Kidney (tissue), 22 donors: Measurements from ENCODE around the gene YAE1. TPM values are rescaled to one million over a fixed set of nuclear protein-coding genes. Genes with fewer than 3 reads are reported as not detected.

Experiments used
- DNase-seq, 5 donors: peaks; one replicate each; pipeline ENCODE4 v3.0.0-alpha.2; 2013 to 2020
- FAIRE-seq: peaks from 2 replicates; lab custom pipeline; 2012; peaks lifted over from hg19 to GRCh38; lab: Jason Lieb, UNC
- H3K27ac ChIP-seq, 2 donors: one replicate each; pipeline ENCODE4 v1.7.0; 2013; ENCODE audit warnings: low read depth in 2 of 2, low read length in 2 of 2, inconsistent platforms in 1 of 2
- H3K27me3 ChIP-seq: one replicate; pipeline ENCODE4 v1.7.1; 2013; ENCODE audit warnings: low read length, inconsistent platforms; ENCODE audit not compliant: control insufficient read depth, insufficient read depth
- H3K36me3 ChIP-seq, 3 donors: one replicate each; pipeline versions ENCODE4 v1.7.0 to v1.7.1; 2013; ENCODE audit warnings: low read length in 3 of 3, control low read depth in 1 of 3, inconsistent platforms in 1 of 3; ENCODE audit not compliant: insufficient read depth in 3 of 3, control insufficient read depth in 2 of 3
- H3K4me1 ChIP-seq, 3 donors: one replicate each; pipeline versions ENCODE4 v1.7.0 to v1.7.1; 2013; ENCODE audit warnings: low read length in 3 of 3, inconsistent platforms in 1 of 3, low read depth in 1 of 3; ENCODE audit not compliant: control insufficient read depth in 2 of 3, insufficient read depth in 2 of 3
- H3K4me3 ChIP-seq, 3 donors: one replicate each; pipeline versions ENCODE4 v1.7.0 to v1.8.1; 2013; ENCODE audit warnings: low read length in 3 of 3, control low read depth in 1 of 3, inconsistent platforms in 1 of 3
- H3K9ac ChIP-seq, 3 donors: one replicate each; pipeline versions ENCODE4 v1.7.0 to v1.7.1; 2013; ENCODE audit warnings: low read length in 3 of 3, control low read depth in 1 of 3, inconsistent platforms in 1 of 3
- H3K9me3 ChIP-seq, 3 donors: one replicate each; pipeline versions ENCODE4 v1.7.0 to v1.7.1; 2013; ENCODE audit warnings: low read length in 3 of 3, control low read depth in 1 of 3, inconsistent platforms in 1 of 3; ENCODE audit not compliant: control insufficient read depth in 2 of 3, insufficient read depth in 1 of 3
- CTCF ChIP-seq: IDR thresholded peaks from 3 replicates; pipeline ENCODE4 v1.5.1; 2012; ENCODE audit warnings: mild to moderate bottlenecking, moderate library complexity, borderline replicate concordance; ENCODE audit not compliant: insufficient read depth; ENCODE audit errors: extremely low read depth
- intact Hi-C: fragments of 100-400 bp; cut with DNase I; formaldehyde crosslinking; loops from one replicate; pipeline ENCODE4 v1.11.1; 2022
- long read RNA-seq, 10 donors: library from polyadenylated mRNA in 1 of 10; unstranded in 1 of 10; transcript quantifications; one replicate each; pipeline ENCODE4 v2.0.0 and lab custom pipeline, GENCODE V29; 2021 to 2026
- polyA plus RNA-seq: library from polyadenylated mRNA; stranded (reverse); fragments of 350-450 nt; fragmentation: Illumina TruSeq; extraction: RNeasy Lipid Tissue Mini Kit (QIAGEN cat#74804); gene quantifications from one replicate; pipeline ENCODE4 v1.2.3, GENCODE V29; 2014; ENCODE audit warnings: low read depth, low replicate concordance; ENCODE audit not compliant: insufficient read depth
- total RNA-seq: library from RNA; stranded (reverse); fragmentation: NEBNext Ultra II Directional; extraction: Animal tissue kit (Norgen Biotek cat#: 25700); gene quantifications from one replicate; pipeline ENCODE4 v1.2.1, GENCODE V29; 2021
- donor health status: control.
- donor health status: control.
- donor health status: control.
- donor health status: control.
- donor health status: control.
- donor health status: DM: yes; HTN: yes; CAD: no.
- donor health status: Normal renal cell carcinoma (clear cell type).

The YAE1 gene, protein sequence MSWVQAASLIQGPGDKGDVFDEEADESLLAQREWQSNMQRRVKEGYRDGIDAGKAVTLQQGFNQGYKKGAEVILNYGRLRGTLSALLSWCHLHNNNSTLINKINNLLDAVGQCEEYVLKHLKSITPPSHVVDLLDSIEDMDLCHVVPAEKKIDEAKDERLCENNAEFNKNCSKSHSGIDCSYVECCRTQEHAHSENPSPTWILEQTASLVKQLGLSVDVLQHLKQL
- total RNA-seq (19.7 TPM), polyA plus RNA-seq (25.0 TPM)
- long read RNA-seq, donor 1, transcript YAE1-201 (3 exons, 899 nt) = major isoform, 7 of 14 reads
- long read RNA-seq, donor 1, partial matches to known transcripts = 5 of 14 reads
- long read RNA-seq, donor 1, other reads (novel, unspliced or antisense) = 0 of 14 reads
- long read RNA-seq, donor 2, transcript YAE1-201 (3 exons, 899 nt) = major isoform, 9 of 12 reads
- long read RNA-seq, donor 2, partial matches to known transcripts = 0 of 12 reads
- long read RNA-seq, donor 2, other reads (novel, unspliced or antisense) = 0 of 12 reads
- long read RNA-seq, donor 3, transcript YAE1-201 (3 exons, 899 nt) = major isoform, 19 of 33 reads
- long read RNA-seq, donor 3, transcript YAE1-205 (2 exons, 660 nt) = minor isoform, 7 of 33 reads
- long read RNA-seq, donor 3, partial matches to known transcripts = 5 of 33 reads
- long read RNA-seq, donor 3, other reads (novel, unspliced or antisense) = 0 of 33 reads
- long read RNA-seq, donor 4, transcript YAE1-201 (3 exons, 899 nt) = major isoform, 15 of 17 reads
- long read RNA-seq, donor 4, partial matches to known transcripts = 0 of 17 reads
- long read RNA-seq, donor 4, other reads (novel, unspliced or antisense) = 0 of 17 reads
- long read RNA-seq, donor 5, partial matches to known transcripts = 0 of 3 reads
- long read RNA-seq, donor 5, other reads (novel, unspliced or antisense) = 0 of 3 reads
- long read RNA-seq, donor 6, transcript YAE1-201 (3 exons, 899 nt) = major isoform, 29 of 31 reads
- long read RNA-seq, donor 6, partial matches to known transcripts = 0 of 31 reads
- long read RNA-seq, donor 6, other reads (novel, unspliced or antisense) = 0 of 31 reads
- long read RNA-seq, donor 7, transcript YAE1-201 (3 exons, 899 nt) = major isoform, 6 of 9 reads
- long read RNA-seq, donor 7, partial matches to known transcripts = 0 of 9 reads
- long read RNA-seq, donor 7, other reads (novel, unspliced or antisense) = 3 of 9 reads
- long read RNA-seq, donor 8, transcript YAE1-205 (2 exons, 660 nt) = minor isoform, 5 of 25 reads
- long read RNA-seq, donor 8, transcript YAE1-201 (3 exons, 899 nt) = major isoform, 15 of 25 reads
- long read RNA-seq, donor 8, partial matches to known transcripts = 0 of 25 reads
- long read RNA-seq, donor 8, other reads (novel, unspliced or antisense) = 0 of 25 reads
- long read RNA-seq, donor 9, transcript YAE1-201 (3 exons, 899 nt) = major isoform, 11 of 15 reads
- long read RNA-seq, donor 9, partial matches to known transcripts = 0 of 15 reads
- long read RNA-seq, donor 9, other reads (novel, unspliced or antisense) = 0 of 15 reads
- long read RNA-seq, donor 10, transcript YAE1-201 (3 exons, 899 nt) = major isoform, 15 of 17 reads
- long read RNA-seq, donor 10, partial matches to known transcripts = 0 of 17 reads
- long read RNA-seq, donor 10, other reads (novel, unspliced or antisense) = 0 of 17 reads

GRCh38 chr7:39566023-39566921 is at the start of gene YAE1:
YAE1 (plus strand) TSS chr7:39566404; CDS start chr7:39566419, 15 bp downstream.
- Histone ChIP-seq H3K4me1 (no peaks in the 10 kb centered on the region), H3K27me3 (no peaks in the 10 kb centered on the region), H3K9ac (peak within 1 kb of the TSS; percentile 75 to 99 (median 94)), H3K4me3 (peak within 1 kb of the TSS; percentile 85 to 94 (median 92)), H3K27ac (peak within 1 kb of the TSS in 1 of 2 donors; percentile 40), H3K9me3 (no peaks in the 10 kb centered on the region), H3K36me3 (no peaks in the 10 kb centered on the region)
- TF ChIP-seq CTCF = no peak
- DNase-seq = peak; percentile 90 to 96 (median 92)
- intact Hi-C loops = no loop called here
- no peak for FAIRE-seq

DNA sequence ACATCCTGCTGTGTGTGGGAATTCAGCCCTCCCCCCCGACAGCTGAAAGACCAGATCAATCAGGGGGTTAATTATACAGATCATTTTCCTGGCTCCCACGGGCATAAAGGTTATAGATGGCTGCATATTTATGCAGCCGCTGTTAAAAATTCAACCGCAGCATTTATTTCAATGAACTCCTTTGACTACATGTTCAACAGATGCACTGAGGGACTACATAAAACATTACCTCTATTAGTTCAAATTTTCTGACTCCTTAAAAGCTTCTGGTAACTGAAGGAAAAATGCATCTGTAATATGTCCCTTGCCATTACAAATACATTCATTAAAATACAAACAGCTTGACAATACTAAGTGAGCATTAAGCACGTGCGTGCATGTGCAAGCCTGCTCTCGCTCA is 49.7 kb upstream of the YAE1 start:
- H3K9ac ChIP-seq = no peak overlapping the region
- no peaks in the 10 kb centered on the region for H3K9me3 ChIP-seq
- FAIRE-seq (no peak), DNase-seq (no peak)
- no peak overlapping the region for H3K4me3 ChIP-seq
- no peak overlapping the region for H3K27ac ChIP-seq
- no peak for TF ChIP-seq CTCF
- H3K4me1 ChIP-seq = no peaks in the 10 kb centered on the region
- H3K36me3 ChIP-seq = no peaks in the 10 kb centered on the region
- intact Hi-C loops = loop anchor here (5.0 kb wide), 1 partner anchor 719 kb away; no protein-coding TSS in a partner anchor
- H3K27me3 ChIP-seq = no peaks in the 10 kb centered on the region
